Femur (tissue), 1 donor: Measurements from ENCODE around the gene ZNF574.
A peak's percentile ranks its signal among the peaks of the same experiment; 100 is the strongest.
"Not testable (repeated sequence)": the region's sequence is repeated elsewhere in the genome, so short reads cannot be mapped to it uniquely, and the experiment has no call there.

Source experiments
- DNase-seq: peaks from one replicate; pipeline ENCODE4 v3.0.0-alpha.2; 2017

Gene ZNF574, protein sequence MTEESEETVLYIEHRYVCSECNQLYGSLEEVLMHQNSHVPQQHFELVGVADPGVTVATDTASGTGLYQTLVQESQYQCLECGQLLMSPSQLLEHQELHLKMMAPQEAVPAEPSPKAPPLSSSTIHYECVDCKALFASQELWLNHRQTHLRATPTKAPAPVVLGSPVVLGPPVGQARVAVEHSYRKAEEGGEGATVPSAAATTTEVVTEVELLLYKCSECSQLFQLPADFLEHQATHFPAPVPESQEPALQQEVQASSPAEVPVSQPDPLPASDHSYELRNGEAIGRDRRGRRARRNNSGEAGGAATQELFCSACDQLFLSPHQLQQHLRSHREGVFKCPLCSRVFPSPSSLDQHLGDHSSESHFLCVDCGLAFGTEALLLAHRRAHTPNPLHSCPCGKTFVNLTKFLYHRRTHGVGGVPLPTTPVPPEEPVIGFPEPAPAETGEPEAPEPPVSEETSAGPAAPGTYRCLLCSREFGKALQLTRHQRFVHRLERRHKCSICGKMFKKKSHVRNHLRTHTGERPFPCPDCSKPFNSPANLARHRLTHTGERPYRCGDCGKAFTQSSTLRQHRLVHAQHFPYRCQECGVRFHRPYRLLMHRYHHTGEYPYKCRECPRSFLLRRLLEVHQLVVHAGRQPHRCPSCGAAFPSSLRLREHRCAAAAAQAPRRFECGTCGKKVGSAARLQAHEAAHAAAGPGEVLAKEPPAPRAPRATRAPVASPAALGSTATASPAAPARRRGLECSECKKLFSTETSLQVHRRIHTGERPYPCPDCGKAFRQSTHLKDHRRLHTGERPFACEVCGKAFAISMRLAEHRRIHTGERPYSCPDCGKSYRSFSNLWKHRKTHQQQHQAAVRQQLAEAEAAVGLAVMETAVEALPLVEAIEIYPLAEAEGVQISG

DNA sequence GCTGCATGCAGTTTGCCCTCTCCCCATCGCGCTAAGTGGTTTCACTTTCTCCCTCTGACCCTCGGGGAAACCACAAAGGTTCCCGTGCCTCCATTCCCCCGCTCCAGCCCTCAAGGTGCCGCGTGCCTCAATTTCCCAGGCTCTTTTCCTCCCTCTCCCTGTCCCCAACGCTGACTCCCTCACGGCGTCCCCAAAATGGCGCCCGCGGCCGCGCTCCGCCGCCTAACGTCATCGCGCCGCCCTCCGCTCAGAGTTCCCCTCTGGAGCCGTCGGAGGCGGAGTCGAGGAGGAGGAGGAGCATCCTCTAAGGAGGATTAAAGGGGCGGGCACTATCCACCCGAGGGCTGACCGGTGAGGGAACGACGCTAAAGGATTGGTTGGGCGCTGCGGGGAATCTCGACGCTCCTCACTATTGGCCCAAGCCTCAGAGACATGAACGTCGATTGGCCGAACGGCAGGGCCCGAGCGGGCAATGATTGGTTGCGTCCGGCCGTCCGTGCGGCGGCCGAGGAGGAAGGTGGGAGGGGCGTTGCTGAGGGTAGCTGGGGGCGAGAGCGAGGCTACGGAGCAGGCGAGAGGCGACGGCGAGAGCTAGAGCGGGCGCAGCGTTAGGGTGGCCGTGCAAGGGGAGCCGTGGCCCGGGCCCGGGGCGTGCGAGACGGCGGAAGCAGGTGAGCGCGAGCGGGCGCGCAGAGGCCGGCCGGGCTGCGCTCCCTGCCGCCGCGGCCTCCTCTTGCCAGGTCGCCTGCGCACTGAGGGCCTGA, at the start of gene ZNF574:
ZNF574 (plus strand) TSS at position 551 of the 764 bp plus-strand sequence. CDS start 2,441 bp downstream, outside the sequence.
- DNase-seq, result peak; percentile 100

DNA sequence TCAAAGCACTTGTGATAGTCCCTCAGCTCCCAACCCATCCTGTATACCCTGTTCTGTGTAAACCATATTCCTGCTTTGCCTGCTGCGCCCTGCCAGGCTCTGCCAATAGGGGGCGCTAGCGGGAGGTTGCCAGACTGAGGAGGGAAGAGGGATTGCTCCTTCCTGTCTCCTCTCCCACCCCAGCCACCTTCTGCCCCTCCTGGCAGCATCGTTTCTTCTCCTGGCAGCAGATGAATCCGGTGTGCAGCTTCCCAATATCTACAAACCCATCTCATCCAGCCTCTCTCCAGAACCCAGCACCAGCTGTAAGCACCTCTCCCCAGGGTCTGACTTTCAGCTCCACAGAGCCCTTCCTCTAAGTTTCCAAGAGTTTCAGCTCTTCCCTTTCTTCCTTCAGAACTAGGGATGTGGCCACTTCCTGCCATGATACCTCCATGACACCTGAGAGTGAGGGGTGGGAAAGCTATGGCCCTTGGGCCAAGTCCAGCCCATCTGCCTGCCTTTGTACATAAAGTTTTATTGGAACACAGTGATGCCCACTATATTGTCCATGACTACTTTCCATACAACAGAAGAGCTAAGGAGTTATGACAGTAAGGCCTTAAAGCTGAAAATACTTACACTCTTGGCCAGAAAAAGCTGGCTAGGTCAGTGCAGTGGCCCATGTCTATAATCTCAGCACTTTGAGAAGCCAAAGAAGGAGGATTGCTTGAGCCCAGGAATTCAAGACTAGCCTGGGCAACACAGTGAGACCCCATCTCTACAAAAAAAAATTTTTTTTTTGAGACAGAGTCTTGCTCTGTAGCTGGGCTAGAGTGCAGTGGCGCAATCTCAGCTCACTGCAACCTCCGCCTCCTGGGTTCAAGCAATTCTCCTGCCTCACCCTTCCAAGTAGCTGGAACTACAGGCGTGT, 47.4 kb upstream of the ZNF574 start:
- no peak for DNase-seq

DNA sequence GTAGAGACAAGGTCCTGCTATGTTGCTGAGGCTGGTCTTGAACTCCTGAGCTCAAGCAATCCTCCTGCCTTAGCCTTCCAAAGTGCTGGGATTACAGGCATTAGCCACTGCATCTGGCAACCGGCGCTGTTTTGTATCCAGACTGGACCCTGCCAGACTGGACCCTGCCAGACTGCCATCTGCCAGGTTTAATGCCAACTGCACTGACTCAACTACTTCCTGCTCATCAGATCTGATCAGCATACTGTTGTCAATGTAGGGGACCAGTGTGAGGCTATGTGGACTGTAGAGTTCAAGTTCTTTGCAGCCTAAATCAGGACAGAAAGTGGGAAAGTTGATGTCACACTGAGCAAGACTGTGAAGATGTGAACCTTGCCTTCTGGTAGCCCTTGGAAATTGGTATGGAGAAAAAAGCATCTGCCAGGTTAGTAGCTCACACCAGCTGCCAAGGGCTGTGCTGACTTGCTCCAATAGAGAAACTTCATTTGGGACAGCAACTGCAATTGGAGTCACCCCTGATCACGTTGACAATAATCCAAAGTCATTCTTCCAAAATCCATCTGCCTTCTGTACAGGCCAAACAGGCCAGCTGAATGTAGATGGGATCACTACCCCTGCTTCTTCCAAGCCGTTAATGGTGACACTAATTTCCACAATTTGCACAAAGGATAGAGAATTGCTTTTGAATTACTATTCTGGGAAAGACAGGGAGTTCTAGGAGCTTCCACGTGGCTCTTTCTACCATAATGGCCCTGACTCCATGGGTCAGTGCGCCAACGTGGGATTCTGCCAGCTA, 45.1 kb upstream of the ZNF574 start:
- peak; percentile 41 for DNase-seq

DNA sequence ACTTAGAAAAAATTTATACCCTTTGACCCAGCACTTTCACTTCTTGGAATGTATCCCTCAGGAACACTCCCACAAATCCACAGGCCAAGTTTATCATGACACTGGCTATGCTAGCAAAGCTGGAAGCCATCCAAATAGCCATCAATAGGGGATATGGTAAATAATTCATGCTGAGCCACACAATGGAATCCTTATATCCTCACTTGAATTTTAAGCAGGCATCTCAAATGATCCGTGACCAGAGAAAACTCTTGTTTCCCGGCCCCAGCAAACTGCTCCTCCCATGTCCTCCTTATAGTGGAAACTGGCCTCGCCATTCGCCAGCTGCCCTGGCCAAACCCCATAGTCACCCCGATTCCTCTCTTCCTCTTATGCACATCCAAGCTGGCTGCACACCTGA, 43.5 kb upstream of the ZNF574 start:
- peak; percentile 59 for DNase-seq

DNA sequence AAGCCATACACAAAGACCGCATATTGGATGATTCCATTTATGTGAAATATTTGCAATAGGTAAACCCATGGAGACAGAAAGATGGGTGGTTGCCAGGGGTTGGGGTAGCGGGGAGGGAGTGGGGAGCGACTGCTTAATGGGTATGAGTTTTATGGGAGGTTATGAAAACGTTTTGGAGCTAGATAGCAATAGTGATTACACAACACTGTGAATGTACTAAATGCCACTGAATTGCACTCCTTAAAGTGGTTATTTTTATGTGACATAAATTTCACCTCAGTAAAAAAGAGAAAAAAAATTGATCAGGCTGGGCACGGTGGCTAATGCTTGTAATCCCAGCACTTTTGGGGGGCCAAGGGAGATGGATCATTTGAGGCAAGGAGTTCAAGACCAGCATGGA, 42.6 kb upstream of the ZNF574 start:
- DNase-seq, result no peak

DNA sequence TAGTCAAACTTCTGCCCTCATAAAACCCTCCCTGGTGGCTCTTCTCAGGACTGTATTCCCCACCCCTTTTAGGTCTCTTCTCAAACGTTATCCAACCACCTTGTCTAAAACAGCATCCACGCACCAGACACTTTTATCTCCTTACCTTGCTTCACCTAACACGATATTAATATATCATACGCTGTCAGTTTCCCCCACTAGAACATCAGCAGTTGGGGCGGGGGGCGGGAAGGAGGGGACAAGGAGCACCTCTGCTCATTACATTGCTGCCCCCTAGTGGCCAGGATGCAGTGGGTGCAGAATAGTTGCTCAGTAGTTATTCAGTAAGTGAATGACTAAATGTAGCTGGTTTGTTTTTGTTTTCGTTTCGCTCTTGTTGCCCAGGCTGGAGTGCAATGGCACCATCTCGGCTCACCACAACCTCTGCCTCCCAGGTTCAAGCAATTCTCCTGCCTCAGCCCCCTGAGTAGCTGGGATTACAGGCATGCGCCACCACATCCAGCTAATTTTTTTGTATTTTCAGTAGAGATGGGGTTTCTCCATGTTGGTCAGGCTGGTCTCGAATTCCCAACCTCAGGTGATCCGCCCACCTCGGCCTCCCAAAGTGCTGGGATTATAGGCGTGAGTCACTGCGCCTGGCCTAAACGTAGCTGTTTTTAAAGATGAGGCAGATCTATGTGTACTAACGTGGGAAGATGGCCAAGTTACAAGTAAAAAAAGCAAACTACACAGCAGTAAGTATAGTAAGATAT, 41.1 kb upstream of the ZNF574 start:
- peak; percentile 49 for DNase-seq

DNA sequence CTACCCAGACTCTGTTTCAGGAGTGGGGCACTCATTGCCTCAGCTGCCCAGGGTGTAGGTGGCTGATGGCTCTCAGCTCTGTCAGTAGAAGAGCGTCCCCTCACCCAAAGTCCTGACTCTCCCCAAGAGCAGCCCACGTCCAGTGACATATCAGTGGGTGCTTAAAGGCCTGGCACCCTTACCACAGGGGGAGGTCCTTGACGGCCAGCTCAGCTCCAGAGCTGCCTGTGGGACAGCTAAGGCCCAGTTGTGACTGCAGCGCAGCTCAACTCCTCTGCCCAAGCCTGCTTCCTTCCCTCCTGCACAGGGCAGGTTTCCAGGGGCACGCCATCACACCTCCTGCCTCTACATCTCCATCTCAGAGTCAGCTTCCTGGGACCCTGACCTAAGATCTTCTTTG, 38.3 kb upstream of the ZNF574 start:
- DNase-seq, result no peak

DNA sequence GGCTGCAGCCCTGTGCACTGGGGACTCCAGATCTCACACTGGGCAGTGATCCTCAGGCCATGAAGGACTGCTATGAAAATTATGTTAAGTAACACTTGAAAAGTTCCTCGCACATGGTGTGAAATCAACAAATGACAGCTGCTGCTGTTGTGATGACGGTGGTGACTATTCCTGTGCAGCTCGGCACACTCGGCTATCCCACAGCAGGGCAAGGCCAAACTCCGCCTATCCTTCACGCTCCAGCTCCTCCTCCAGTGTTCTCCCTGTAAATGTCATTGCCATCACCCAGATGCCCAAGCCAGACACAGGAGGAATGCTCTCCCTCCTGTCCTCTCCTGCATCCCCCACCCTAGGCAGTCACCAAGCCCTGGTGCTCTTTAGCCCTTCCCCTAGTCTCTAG, 37.3 kb upstream of the ZNF574 start:
- DNase-seq, result peak; percentile 30

DNA sequence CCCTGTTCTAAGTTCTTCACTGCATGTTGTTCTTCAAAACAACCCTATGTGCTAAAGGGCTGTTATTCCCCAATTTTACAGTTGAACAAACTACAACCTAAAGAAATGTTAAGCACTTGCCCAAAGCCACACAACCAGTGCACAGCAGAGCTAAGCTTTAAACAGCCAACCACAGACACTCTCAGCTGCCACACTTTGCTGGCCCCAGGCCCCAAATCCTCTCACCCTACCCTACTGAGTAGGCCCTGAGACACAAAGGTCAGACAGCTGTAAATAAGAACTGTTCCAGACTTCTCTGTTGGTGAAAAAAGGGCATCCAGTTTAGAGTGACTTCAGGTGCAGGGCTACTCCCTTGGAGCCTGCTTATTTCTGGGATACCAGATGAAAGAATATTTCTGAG, 35.9 kb upstream of the ZNF574 start:
- DNase-seq, result no peak

DNA sequence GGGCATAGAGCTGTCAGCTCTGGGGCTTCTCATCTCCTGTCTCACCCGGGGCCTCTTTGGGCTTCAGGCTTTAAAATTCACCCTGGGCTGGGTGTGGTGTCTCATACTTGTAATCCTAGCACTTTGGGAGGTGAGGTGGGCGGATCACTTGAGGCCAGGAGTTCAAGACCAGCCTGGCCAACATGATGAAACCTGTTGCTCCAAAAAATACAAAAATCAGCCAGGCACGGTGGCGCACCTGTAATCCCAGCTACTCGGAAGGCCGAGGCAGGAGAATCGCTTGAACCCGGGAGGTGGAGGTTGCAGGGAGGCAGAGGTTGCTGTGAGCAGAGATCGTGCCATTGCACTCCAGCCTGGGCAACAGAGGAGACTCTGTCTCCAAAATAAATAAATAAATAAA, 35.5 kb upstream of the ZNF574 start:
- DNase-seq, result not testable (repeated sequence)

DNA sequence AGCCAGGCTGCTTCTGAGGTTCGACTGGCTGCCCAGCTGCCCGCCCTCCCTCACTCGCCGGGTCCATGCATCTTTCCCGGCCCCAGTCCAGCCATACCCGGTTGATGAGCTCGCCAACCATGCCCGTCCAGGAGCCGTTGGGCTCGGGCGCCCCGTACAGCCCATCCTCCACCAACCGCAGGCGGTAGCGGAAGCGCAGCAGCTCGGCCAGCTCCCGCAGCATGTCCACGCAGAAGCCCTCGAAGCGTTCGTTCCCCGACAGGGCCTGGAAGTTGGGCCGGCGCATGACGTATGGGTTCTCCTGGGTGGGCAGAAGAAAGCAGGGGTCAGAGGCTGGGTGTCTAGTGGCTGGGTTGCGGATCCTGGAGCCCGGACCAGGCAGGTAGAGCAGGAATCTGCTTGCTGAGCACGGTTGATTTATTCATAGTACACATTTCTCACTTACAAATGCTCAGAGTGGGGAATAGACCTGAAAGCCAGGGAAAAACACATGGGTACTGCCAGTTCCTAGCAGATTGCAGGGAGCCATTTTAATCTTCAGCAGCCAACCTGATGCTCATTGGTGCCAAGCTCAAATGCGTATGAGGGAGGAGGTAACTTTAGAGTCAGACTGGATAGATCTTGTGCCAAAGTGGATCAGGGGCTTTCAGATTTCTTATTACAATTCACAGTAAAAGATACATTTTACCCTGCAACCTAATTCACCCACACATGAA, 33.4 kb upstream of the ZNF574 start:
- DNase-seq, result no peak

DNA sequence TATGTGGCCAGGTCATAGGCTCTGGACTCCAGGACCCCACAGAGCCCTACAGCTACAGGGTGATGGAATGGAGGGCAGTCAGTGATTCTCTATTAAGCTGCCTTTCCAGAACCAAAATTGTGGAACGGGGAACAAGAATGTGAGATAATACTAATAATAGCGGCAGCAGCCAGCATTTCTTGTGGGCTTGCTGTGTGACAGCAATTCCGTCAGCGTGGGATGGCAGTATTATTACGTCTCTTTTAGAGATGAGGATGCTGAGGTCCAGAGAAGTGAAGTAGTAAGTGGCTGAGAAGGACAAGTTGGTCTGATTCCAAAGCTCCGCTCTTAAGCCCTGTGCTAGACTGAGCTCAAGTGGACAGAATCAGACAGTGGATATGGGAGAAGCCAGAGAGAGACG, 30.4 kb upstream of the ZNF574 start:
- no peak for DNase-seq

DNA sequence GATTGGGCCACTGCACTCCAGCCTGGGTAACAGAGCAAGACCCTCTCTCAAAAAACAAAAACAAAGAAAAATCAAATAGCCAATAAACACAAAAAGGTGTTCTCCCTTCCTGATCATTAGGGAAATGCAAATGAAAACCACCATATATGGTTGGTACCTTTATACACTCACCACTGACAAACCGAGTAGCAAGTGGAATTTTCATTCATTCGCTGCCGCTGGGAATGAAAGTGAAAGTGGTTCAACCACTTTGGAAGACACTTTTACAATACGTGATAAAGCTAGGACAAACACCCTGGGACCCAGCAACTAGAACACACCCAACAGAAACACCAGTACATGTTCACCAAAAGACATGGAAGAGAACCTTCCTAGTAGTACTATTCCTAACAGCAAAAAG, 27.0 kb upstream of the ZNF574 start:
- DNase-seq, result no peak

DNA sequence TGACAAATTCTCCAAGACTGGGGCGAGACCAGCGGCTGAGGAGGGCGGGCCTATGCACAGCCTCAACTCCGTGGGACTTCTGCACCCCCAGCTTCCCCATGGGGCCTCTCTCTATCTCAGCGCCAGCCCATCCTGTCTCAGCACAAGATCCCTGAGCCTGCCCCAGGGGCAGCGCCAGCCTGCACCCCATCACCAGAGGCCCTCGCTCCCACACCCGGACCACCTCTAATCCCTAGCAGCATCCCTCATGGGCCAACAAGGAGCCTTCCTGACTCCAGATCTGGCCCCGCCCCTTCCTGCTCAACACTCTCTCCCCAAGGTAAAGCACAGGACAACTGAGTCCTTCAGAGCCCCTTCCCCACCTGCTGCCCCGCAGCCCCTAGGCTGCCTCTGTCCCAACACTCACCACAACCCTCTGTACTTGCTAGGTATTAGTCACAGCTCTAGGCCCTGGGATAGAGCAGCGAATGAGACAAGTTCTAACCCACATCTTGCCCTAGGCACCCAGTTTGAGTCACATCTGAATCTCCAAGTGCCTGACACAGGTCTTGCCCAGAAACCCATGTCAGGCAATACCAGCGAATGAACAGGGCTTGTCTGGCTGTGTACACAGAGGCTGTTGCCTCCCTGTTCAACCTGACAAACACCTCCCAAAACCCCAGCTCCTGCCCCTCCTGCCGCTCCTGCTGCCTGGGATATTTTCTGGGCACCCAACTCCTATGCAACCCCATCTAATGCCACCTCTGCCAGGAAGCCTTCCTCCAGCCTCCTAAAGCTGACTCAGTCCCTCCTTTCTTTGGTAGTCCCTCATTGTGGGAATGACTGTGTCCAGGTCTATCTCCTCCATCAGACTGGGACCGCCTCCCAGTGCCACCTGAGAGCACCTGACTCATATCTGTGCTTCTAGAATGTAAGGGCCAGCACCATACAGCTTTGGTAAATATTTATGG, 24.5 kb upstream of the ZNF574 start:
- DNase-seq, result no peak

DNA sequence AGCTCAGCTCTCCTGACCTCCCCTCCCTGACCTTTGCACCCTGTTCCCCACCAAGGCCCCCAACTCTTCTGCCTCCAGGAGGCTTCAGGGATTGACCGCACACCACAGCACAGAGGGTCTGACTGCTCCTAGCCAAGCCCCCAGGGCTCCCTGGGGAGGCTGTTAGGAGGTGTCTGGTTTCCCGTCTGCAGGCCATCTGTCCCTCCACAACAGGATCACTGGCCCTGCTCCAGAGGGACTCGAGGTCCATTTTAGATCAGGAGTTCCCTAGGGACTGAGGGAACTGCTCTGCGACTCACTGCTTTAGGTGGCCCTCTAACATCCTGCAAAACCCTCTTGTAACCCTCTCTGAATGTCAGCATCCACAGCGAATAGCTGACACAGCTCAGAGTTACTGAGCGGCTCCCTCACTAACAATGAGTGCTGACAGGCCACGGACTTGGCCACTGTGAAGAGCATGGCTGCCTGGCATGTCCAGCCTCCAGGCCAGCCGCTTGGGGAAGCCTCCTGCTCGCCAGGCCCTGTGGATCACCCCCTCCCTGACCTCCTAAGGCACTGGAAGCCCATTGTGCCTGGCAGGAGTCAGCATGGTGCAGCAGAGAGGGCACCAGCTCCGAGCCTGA, 23.6 kb upstream of the ZNF574 start:
- no peak for DNase-seq

DNA sequence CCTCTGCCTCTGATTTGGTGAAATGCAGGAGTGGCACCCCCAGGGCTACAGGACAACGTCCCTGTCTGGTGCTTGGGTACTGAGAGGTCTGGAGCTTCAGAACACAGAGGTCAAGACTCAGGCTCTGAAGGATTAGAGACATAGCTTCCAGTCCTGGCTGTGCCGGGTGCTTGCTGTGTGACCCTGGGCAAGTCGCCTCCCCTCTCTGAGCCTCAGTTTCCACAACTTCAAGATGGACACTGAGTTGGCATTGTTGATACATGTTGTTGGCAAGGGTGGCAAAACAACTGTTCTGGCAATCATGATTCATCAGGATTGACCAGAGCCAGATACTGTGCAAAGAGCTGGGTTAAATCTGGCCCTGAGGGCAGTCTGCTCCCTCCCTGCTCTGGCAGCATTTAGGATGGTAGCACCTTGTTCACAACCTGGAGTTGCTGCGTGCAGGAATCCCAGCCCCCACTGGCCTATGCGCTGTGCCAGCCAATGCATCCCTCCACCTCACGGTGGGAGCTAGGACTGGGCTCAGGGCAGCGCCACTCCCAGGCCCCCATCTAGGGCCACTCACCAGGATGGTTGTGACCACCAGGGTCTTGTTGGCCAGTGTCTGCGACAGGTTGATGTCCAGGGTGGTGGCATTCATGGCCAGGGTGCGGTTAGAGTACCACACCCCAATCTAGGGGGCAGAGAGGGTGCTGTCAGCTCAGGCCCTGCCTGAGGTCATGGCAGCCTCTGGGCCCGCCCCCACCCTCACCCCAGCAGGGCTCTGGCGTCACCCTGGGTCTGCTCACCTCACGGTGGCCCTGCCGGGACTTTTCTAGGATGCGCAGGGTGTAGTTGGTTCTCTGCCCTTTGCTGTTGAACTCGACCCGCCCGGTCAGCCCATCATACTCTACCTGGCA, 22.7 kb upstream of the ZNF574 start:
- DNase-seq, result no peak

DNA sequence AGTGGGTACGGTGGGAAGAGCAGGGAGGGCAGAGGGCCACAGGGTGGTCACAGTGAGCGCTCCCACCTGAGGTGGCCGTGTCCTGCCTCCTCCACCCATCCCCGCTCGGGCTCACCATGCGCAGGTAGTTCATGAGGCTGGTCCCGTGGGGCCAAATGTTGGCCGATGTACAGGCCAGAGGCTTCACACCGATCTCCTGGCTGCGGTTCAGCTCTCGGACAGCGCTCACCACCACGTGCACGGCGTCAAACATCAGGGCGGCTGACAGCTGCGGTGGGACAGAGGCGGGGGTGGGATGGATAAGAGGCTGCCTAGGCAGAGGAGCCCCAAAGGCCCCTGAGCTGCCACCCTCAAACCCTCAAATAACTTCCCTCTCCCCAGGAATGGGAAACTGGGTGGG, 21.8 kb upstream of the ZNF574 start:
- no peak for DNase-seq
